C4-2B (cell line): ENCODE measurements around the gene NAT16.
"Not testable (repeated sequence)": the region's sequence is repeated elsewhere in the genome, so short reads cannot be mapped to it uniquely, and the experiment has no call there.

Experiments
- H3K27ac ChIP-seq: fragments of 450-650 bp; 2 replicates; pipeline ENCODE4 v1.5.1; 2017
- ZFX ChIP-seq: fragments of 450-650 bp; IDR thresholded peaks from 2 replicates; pipeline ENCODE4 v1.6.1; 2017
- TF ChIP-seq, protein P1 (sequence below): fragments of 450-650 bp; conservative IDR thresholded peaks from 2 replicates; pipeline ENCODE4 v1.5.1; 2017; ENCODE audit warnings: mild to moderate bottlenecking

NAT16 gene

GRCh38 chr7:101200504-101200861 lies 20.4 kb upstream of the NAT16 start:
- TF ChIP-seq, protein P1, sequence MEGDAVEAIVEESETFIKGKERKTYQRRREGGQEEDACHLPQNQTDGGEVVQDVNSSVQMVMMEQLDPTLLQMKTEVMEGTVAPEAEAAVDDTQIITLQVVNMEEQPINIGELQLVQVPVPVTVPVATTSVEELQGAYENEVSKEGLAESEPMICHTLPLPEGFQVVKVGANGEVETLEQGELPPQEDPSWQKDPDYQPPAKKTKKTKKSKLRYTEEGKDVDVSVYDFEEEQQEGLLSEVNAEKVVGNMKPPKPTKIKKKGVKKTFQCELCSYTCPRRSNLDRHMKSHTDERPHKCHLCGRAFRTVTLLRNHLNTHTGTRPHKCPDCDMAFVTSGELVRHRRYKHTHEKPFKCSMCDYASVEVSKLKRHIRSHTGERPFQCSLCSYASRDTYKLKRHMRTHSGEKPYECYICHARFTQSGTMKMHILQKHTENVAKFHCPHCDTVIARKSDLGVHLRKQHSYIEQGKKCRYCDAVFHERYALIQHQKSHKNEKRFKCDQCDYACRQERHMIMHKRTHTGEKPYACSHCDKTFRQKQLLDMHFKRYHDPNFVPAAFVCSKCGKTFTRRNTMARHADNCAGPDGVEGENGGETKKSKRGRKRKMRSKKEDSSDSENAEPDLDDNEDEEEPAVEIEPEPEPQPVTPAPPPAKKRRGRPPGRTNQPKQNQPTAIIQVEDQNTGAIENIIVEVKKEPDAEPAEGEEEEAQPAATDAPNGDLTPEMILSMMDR, result no peak
- TF ChIP-seq ZFX, result no peak
- H3K27ac ChIP-seq, result no peak overlapping the region

GRCh38 chr7:101199522-101199921 lies 19.4 kb upstream of the NAT16 start:
- not testable (repeated sequence) for H3K27ac ChIP-seq

- TF ChIP-seq, protein P1, result no peak
- TF ChIP-seq ZFX, result no peak
- no peak overlapping the region for H3K27ac ChIP-seq
Measured at GRCh38 chr7:101198476-101198875, 18.4 kb upstream of the NAT16 start.

DNA sequence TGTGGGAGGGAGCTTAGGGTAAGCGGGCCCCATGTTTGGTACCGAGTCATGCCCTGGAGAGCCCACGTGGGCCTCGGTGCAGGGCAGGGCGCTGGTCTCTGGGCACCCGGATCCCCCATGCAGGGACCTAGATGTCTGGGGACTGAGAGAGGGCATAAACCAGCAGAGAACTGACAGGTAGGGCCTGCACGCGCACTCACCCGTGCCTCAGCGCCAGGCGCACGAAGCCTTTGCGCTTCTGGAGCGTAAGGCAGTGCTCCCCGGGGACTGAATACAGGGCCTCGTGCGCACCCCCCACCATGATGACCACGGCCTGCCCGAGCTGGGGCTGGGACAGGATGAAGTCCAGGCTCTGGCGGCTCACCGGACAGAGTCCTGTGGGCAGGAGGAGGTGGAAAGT lies 17.9 kb upstream of the NAT16 start:
- H3K27ac ChIP-seq, result no peak overlapping the region
- TF ChIP-seq ZFX, result no peak
- TF ChIP-seq, protein P1, result no peak

DNA sequence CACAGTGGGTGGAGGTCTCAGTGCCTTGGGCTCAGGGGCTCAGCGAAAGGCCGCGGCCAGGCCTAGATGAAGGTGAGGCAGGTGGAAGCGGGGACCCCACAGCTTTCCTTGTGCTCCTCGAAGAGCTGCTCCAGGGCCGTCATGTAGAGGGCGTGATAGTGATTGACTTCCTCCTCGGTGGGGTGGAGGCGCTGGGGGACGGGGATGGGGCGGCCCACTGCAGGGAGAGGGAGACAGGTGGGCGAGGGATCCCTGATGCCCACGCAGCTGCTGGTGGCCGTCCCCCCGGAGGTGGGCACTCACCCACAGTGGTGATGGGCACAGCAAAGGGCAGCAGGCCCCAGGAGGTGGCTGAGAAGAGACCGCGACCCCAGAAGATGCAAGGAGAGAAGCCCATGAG lies 15.8 kb upstream of the NAT16 start:
- no peak overlapping the region for H3K27ac ChIP-seq
- TF ChIP-seq, protein P1, result no peak
- TF ChIP-seq ZFX, result no peak

- TF ChIP-seq ZFX, result no peak
- TF ChIP-seq, protein P1, result no peak
- H3K27ac ChIP-seq, result no peak overlapping the region
Measured at GRCh38 chr7:101189109-101189508, 9.0 kb upstream of the NAT16 start.

- no peak for TF ChIP-seq ZFX
- TF ChIP-seq, protein P1, result no peak
- H3K27ac ChIP-seq, result no peak overlapping the region
Measured at GRCh38 chr7:101186844-101187428, 6.8 kb upstream of the NAT16 start.

DNA sequence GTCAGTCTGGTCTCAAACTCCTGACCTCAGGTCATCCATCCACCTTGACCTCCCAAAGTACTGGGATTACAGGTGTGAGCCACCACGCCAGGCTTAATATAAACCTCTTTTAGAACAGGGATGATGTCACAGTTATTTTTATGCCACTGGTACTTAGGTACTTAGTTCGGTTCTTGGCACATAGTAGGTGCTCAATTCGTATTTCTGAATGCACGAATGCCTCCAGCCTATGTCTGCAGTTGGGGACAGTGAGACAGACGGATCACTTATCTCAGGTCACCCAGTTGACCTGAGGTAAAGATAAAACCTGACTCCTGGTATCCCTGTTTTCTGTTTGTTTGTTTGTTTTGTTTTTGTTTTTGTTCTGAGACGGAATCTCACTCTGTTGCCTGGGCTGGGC lies 6.1 kb upstream of the NAT16 start:
- TF ChIP-seq ZFX, result no peak
- TF ChIP-seq, protein P1, result no peak

More for the DNA sequence above, 6.1 kb upstream of the NAT16 start:
- no peak overlapping the region for H3K27ac ChIP-seq
